NCI-H1105 (cell line): Measurements from ENCODE around the gene MICAL2.

ENCODE experiments used
- DNase-seq: peaks from one replicate; lab custom pipeline; 2025; lab: John Stamatoyannopoulos, UW

The MICAL2 gene

DNA sequence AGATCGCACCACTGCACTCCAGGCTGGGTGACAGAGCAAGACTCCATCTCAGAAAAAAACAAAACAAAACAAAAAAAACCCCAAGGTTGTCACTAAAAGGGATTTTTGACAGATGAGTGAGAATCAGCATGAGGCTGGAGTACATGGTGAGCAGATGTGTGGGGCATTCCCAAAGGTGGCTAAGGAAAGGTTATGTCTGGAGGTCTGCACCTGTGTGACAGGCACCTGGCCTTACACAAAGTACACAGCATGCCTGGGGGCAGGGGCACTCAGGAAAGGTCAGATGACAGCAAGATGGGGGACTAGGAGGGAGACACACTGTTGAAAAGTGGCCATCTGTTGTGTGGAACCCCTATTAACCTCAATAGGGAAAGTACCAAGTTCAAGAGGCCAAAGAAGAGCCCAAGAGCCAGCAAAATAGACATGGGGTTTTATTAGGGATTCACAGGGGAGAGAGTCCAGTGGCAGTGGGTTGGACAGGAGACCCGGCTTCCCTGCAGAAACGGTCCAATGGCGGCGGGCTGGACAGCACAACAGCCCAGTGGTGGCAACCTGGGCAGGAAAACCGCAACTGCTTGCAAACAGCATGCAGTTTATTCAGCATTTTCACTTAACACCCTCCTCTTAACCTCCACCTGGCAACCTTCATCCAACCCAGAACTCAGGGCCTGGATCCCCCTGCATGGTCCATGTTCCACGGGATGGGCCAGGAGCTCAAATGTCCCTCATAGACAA, 101.1 kb downstream of the MICAL2 start:
- no peak for DNase-seq

DNA sequence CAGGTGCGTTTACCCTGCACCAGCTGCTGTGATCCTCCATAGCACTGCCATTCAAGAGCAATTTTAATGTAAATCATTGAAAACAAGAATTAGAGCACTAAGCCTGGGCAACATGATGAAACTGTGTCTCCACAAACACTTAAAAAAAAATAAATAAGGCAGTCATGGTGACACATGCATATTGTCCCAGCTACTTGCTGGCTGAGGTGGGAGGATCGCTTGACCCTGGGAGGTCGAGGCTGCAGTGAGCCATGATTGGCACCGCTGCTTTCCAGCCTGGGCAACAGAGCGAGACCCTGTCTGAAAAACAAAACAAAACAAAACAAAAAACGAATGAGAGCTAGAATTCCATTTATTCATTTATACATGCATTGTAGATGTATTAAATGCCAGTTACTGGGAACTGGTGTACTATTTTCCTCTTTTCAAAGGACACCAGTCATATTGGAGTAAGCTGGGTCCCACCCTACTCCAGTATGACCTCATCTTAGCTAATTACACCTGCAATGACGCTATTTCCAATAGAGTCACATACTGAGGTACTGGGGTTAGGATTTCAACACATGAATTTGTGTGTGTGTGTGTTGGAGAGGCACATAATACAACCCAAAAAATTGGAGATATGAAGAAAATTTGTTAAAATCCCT, 101.9 kb downstream of the MICAL2 start:
- no peak for DNase-seq

DNA sequence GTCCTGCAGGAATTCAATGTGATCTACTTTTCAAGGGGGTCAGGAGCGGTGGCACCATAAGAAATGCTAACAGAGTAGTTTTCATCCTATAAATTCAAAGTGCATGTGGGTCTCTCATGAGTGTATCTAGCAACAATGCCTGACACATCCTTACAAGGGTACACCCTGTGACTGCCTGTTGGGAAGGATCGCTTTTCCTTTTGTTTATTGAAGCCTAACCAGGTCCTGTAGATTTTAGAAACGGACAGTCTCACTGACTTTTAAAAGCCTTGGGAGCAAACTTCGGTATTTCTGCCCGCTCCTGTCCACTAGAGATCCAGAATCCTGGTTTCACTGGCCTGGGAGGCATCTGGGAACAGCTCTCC, 102.4 kb downstream of the MICAL2 start:
- no peak for DNase-seq

- DNase-seq: no peak
Measured at GRCh38 chr11:12213883-12214282, 103.5 kb downstream of the MICAL2 start.

DNA sequence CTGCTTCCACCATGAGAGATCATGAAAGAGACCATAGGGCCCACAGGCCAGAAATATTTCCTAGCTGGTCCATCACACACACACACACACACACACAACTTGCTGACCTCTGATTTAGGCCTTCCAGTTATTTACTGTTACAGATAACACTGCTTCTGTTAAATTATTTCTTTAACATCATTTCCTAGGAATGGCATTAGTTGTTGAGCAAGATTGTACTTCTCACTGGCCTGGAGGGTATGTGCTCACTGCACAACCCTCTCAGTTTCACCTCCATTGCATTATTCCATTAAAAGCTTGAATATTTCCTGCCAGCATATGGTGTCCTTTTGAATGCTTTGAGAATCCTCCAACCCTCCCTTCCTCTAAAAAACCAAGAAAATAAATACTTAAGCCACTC, 104.4 kb downstream of the MICAL2 start:
- DNase-seq: no peak

DNA sequence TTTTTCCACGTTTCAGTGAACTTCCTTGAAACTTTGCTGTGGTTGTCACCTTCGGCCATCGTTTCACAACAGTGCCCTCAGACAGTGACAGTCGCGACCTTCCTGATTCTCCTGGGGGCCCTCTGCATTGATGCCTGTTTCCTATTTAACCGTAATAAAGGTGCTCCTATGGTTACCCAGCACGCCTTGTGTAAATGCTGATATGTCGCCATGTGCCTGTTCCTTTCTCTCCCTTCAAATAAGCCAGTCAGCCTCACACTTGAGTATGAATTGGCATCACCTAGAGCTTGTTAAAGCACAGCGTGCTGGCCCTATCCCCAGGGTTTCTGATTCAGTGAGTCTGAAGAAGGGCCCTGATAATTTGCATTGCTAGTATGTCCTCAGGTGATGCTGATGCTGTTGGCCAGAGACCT, 104.8 kb downstream of the MICAL2 start:
- DNase-seq: no peak

- DNase-seq: no peak
Measured at GRCh38 chr11:12216041-12216451, 105.7 kb downstream of the MICAL2 start.

DNA sequence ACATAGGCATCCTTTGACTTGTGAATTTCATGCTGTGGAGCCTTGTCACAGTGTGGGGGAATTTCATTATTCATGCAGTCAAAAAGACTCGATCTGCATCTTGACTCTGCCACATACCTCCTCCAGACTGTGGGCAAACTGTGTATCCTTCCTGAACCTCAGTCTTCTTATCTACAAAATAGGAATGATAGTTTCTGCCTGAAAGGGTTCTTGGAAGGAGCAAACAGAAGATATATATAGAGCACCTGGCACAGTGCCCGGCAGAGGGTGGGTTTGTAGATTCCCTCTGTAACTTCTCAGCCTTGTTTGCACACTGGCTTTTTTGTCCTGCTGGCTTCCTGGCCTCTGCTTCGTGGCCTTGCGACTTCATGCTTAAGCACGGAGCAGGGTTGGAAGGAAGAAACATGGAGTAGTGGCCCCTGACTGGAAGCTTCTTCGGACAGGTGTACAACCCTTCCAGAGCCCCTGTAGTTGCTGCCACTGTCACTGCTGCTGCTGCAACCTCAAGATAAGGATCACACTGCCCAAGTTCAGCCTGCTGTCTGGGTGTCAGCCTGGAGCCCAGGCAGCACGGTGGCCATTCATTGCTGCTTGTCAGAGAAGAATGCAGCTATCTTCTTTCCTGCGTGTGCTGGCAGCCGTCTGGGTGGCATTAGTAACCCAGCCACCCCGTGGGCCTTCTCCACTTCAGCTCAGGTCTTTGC, 106.4 kb downstream of the MICAL2 start:
- DNase-seq: no peak

GRCh38 chr11:12217879-12218278, 107.5 kb downstream of the MICAL2 start:
- no peak for DNase-seq

GRCh38 chr11:12218909-12219308, 108.5 kb downstream of the MICAL2 start:
- no peak for DNase-seq

GRCh38 chr11:12219757-12220156, 109.4 kb downstream of the MICAL2 start:
- no peak for DNase-seq

GRCh38 chr11:12220305-12220704, 109.9 kb downstream of the MICAL2 start:
- DNase-seq: no peak

DNA sequence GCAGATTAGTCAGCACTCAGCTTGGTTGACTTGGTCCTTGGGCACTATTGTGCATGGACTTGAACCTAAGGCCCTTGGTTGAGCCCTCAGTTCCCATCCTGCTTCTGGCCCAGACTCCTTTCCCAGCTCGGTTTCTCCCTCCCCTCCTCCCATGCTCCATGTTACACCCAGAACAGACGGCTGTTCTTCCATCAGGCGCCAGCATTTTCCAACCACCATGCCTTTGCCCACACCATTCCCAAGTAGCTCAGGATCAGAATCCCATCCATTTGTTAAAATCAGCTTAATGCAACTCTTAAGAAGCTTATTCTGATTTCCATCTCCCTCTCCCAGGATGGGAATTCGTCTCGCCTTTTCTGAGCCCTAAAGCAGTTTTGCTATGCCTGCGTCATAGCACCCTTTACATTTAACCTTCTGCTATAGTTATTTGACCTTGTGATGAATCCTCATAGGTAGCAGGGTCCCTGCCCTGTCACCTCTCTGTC, 110.7 kb downstream of the MICAL2 start:
- DNase-seq: no peak

GRCh38 chr11:12222055-12222792, 111.8 kb downstream of the MICAL2 start:
- DNase-seq: no peak

DNA sequence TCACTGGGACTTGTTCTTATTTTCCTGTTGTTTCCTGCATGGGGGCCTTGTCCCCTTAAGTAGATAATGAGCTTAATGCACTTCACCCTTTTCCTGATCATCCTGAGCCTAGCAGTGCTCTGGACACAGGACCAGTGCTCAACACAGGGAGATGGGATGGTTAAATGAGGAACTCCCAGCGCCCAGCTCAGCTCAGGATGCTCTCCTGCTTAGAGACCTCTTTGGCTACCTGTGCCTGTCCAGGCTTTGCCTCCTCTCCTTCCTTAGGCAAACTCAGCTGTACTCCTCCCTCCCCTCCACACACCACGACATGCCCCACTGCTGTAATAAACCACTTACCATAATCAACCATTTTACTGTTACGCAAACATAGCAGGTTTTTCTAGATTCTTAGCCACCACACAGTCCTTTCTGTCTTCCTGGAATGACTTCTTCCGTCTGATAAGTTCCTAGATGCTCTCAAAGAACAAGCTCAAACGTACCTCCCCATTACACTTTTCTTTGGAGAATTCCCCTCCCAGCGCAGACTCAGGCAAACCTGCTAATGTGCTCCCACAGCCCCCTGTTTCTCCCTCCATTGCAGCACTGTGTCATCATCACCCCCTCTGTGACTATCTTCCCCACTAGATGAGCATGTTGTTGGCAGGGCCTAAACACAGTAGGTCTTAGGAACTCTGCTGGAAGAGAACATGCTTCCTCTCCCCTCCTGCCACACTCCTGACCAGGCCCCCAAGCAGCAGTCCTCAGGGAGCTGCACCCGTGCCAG, 113.6 kb downstream of the MICAL2 start:
- DNase-seq: no peak

GRCh38 chr11:12224537-12224893, 114.1 kb downstream of the MICAL2 start:
- DNase-seq: no peak

DNA sequence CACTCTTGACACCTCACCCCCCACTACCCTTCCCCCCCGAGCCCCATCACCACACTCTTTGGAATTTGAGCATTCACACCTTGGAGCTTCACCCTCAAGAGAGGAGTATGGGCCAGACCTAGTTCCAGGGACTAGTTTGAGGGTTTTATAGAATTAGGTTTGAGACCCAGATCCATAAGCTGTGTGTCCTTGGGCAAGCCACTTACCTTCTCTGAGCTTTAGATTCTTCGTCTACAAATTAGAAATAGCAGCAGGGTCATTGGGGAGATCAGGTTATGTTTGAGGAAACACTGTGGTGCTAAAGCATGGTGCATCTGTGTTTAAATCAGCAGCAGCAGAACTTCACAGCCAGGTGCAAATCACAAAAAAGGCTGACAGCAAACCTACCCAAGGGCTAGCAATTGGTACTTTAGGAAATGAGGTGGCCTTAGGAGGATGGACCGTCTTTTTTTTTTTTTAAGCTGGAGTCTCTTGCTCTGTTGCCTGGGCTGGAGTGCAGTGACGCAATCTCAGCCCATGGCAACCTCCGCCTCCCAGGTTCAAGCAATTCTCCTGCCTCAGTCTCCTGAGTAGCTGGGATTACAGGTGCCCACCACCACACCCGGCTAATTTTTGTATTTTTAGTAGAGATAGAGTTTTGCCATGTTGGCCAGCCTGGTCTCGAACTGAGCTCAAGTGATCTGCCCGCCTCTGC, 114.8 kb downstream of the MICAL2 start:
- no peak for DNase-seq

DNA sequence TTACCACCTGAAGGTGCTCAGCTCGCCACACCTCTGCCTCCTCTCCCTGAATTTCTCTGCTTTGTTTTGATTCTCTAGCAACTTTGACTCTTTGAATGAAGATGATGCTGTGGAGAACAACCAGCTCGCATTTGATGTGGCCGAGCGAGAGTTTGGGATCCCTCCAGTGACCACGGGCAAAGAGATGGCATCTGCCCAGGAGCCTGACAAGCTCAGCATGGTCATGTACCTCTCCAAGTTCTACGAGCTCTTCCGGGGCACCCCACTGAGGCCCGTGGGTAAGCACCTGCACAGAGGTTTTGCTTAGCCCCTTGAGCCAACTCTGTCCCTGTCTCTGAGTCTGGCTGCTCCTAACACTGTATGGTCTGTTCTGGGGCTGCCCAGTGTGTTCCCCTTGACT, 115.7 kb downstream of the MICAL2 start:
- no peak for DNase-seq

- no peak for DNase-seq
Measured at GRCh38 chr11:12229450-12230229, 119.2 kb downstream of the MICAL2 start.

- DNase-seq: no peak
Measured at GRCh38 chr11:12232160-12232559, 121.8 kb downstream of the MICAL2 start.
